H9 (cell line): ENCODE data around the gene LHFPL2. TPM values are rescaled to one million over a fixed set of nuclear protein-coding genes. Genes with fewer than 3 reads are reported as not detected.

Experiments
- DNase-seq: peaks from one replicate; pipeline ENCODE4 v3.0.0-alpha.2; 2017
- H2AFZ ChIP-seq: one replicate; pipeline ENCODE4 v1.6.1; 2013; ENCODE audit warnings: mild to moderate bottlenecking, low read length, control low read depth, moderate library complexity
- H2AK5ac ChIP-seq: 2 replicates; pipeline ENCODE4 v1.6.1; 2013; ENCODE audit warnings: low read length, control low read depth, mixed read lengths; ENCODE audit not compliant: insufficient read length
- H2BK120ac ChIP-seq: one replicate; pipeline ENCODE4 v1.6.1; 2013; ENCODE audit warnings: low read depth, mild to moderate bottlenecking, low read length, control low read depth, inconsistent platforms; ENCODE audit not compliant: poor library complexity, severe bottlenecking
- H2BK12ac ChIP-seq: 2 replicates; pipeline ENCODE4 v1.6.1; 2013; ENCODE audit warnings: low read length, control low read depth, mixed read lengths, low read depth; ENCODE audit not compliant: insufficient read length
- H2BK15ac ChIP-seq: 2 replicates; pipeline ENCODE4 v1.6.1; 2013; ENCODE audit warnings: low read depth, low read length, control low read depth
- H2BK20ac ChIP-seq: one replicate; pipeline ENCODE4 v1.6.1; 2013; ENCODE audit warnings: low read depth, mild to moderate bottlenecking, low read length, control low read depth, inconsistent platforms; ENCODE audit not compliant: poor library complexity, severe bottlenecking
- H2BK5ac ChIP-seq: 2 replicates; pipeline ENCODE4 v1.6.1; 2013; ENCODE audit warnings: low read length, control low read depth, mixed read lengths; ENCODE audit not compliant: insufficient read length
- H3K14ac ChIP-seq: 2 replicates; pipeline ENCODE4 v1.6.1; 2013; ENCODE audit warnings: low read length, control low read depth; ENCODE audit not compliant: insufficient read depth
- H3K18ac ChIP-seq: 2 replicates; pipeline ENCODE4 v1.6.1; 2013; ENCODE audit warnings: low read depth, mild to moderate bottlenecking, mixed read lengths, low read length, control low read depth; ENCODE audit not compliant: insufficient read length
- H3K23ac ChIP-seq: 2 replicates; pipeline ENCODE4 v1.6.1; 2013; ENCODE audit warnings: low read length, control low read depth, mixed read lengths, low read depth; ENCODE audit not compliant: insufficient read length
- H3K23me2 ChIP-seq: 2 replicates; pipeline ENCODE4 v1.6.1; 2013; ENCODE audit warnings: low read depth, mild to moderate bottlenecking, mixed read lengths, low read length, control low read depth; ENCODE audit not compliant: insufficient read length, poor library complexity, severe bottlenecking
- H3K27ac ChIP-seq: 2 replicates; pipeline ENCODE4 v1.5.1; 2013; ENCODE audit warnings: low read length, control low read depth, mixed read lengths, low read depth; ENCODE audit not compliant: insufficient read length
- H3K27me3 ChIP-seq: 2 replicates; pipeline ENCODE4 v1.6.1; 2013; ENCODE audit warnings: low read length, control low read depth, inconsistent platforms; ENCODE audit not compliant: insufficient read depth
- H3K4ac ChIP-seq: 2 replicates; pipeline ENCODE4 v1.6.1; 2013; ENCODE audit warnings: low read depth, mild to moderate bottlenecking, control low read depth, inconsistent platforms, low read length, moderate library complexity
- H3K4me1 ChIP-seq: 2 replicates; pipeline ENCODE4 v1.6.1; 2013; ENCODE audit warnings: low read length, control low read depth, inconsistent platforms; ENCODE audit not compliant: insufficient read depth
- H3K4me2 ChIP-seq: 2 replicates; pipeline ENCODE4 v1.6.1; 2013; ENCODE audit warnings: low read length, control low read depth, mixed read lengths; ENCODE audit not compliant: insufficient read length, insufficient read depth
- H3K56ac ChIP-seq: 2 replicates; pipeline ENCODE4 v1.6.1; 2013; ENCODE audit warnings: low read depth, mild to moderate bottlenecking, mixed read lengths, low read length, control low read depth; ENCODE audit not compliant: insufficient read length
- H3K79me1 ChIP-seq: 2 replicates; pipeline ENCODE4 v1.6.1; 2013; ENCODE audit warnings: low read depth, mild to moderate bottlenecking, moderate library complexity, low read length, control low read depth, inconsistent platforms; ENCODE audit not compliant: insufficient read depth, poor library complexity, severe bottlenecking
- H3K79me2 ChIP-seq: 2 replicates; pipeline ENCODE4 v1.6.1; 2013; ENCODE audit warnings: low read length, control low read depth, inconsistent platforms; ENCODE audit not compliant: insufficient read depth
- H3K9ac ChIP-seq: 2 replicates; pipeline ENCODE4 v1.6.1; 2013; ENCODE audit warnings: low read length, control low read depth, mixed read lengths; ENCODE audit not compliant: insufficient read length; ENCODE audit errors: extremely low read depth
- H3K9me3 ChIP-seq: one replicate; pipeline ENCODE4 v1.6.1; 2013; ENCODE audit warnings: low read depth, low read length, inconsistent platforms; ENCODE audit not compliant: control insufficient read depth
- H3T11ph ChIP-seq: one replicate; pipeline ENCODE4 v1.6.1; 2013; ENCODE audit warnings: mild to moderate bottlenecking, low read length, control low read depth, inconsistent platforms
- H4K20me1 ChIP-seq: one replicate; pipeline ENCODE4 v1.6.1; 2013; ENCODE audit not compliant: control insufficient read depth, insufficient read length, insufficient read depth
- H4K5ac ChIP-seq: 2 replicates; pipeline ENCODE4 v1.6.1; 2013; ENCODE audit warnings: low read depth, mild to moderate bottlenecking, mixed read lengths, low read length, control low read depth; ENCODE audit not compliant: insufficient read length
- H4K8ac ChIP-seq: replicated peaks from 2 replicates; pipeline ENCODE4 v1.6.1; 2013; ENCODE audit warnings: low read length, control low read depth, mixed read lengths, low read depth; ENCODE audit not compliant: insufficient read length
- H4K91ac ChIP-seq: 2 replicates; pipeline ENCODE4 v1.6.1; 2013; ENCODE audit warnings: low read depth, mild to moderate bottlenecking, moderate library complexity, mixed read lengths, low read length, control low read depth; ENCODE audit not compliant: insufficient read length
- H3K27ac Mint-ChIP-seq, 3 experiments: 2 replicates in 2 of 3; 3 replicates in 1 of 3; pipeline ENCODE4 v1.8.0; 2020 to 2021; ENCODE audit warnings: mixed read lengths in 3 of 3, mild to moderate bottlenecking in 1 of 3, moderate library complexity in 1 of 3
- H3K27me3 Mint-ChIP-seq: 2 replicates; pipeline ENCODE4 v1.8.0; 2021; ENCODE audit warnings: low read depth, mild to moderate bottlenecking, moderate library complexity, mixed read lengths
- H3K36me3 Mint-ChIP-seq, 3 experiments: 2 replicates in 2 of 3; 3 replicates in 1 of 3; pipeline ENCODE4 v1.8.0; 2020 to 2021; ENCODE audit warnings: low read depth in 3 of 3, mixed read lengths in 3 of 3; ENCODE audit not compliant: insufficient read depth in 1 of 3
- H3K4me1 Mint-ChIP-seq, 2 experiments: 2 replicates each; pipeline ENCODE4 v1.8.0; 2020; ENCODE audit warnings: mixed read lengths in 2 of 2
- H3K4me3 Mint-ChIP-seq, 2 experiments: 2 replicates in 1 of 2; 3 replicates in 1 of 2; pipeline ENCODE4 v1.8.0; 2020 to 2021; ENCODE audit warnings: mild to moderate bottlenecking in 2 of 2, mixed read lengths in 2 of 2, moderate library complexity in 1 of 2
- H3K9me3 Mint-ChIP-seq, 2 experiments: 2 replicates in 1 of 2; 3 replicates in 1 of 2; pipeline ENCODE4 v1.8.0; 2020; ENCODE audit warnings: mild to moderate bottlenecking in 2 of 2, mixed read lengths in 2 of 2, moderate library complexity in 1 of 2
- total RNA-seq: library from RNA; stranded (reverse); gene quantifications from 2 replicates; pipeline ENCODE4 v1.2.1, GENCODE V29; 2021
- TF ChIP-seq, protein P1 (sequence below): fragments of 200-600 bp; sonication (generic); conservative IDR thresholded peaks from 3 replicates; pipeline ENCODE4 v1.8.0; 2021; ENCODE audit warnings: antibody characterized with exemption, mild to moderate bottlenecking

Gene LHFPL2
- total RNA-seq, 1 experiment from 2014 or later: 26.3 TPM

DNA sequence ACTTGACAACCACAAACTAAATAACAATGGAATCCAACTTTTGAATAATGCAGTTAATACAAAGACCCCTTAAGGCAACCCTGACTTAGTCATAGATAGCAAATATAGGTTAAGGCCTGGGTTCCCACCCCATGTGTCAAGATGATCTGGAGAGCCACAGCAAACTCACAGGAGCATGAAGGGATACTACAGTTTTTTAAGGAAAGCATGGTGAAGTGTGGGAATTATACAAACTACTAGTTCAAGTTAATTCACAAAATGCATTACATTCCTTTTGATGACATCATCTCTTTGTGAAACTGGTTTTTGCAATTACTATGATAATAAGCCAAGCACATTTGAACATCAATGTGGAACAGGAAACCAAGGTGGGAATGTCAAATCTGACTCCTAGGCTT, 50.6 kb downstream of the LHFPL2 start:
- no peak overlapping the region for H2BK20ac ChIP-seq
- peaks cover 9% of the 10 kb centered on the region for H3K79me1 ChIP-seq
- no peak overlapping the region for H3K23ac ChIP-seq
- peaks cover 17% of the 10 kb centered on the region; the same call in 1 of the 2 replicates for H3K4me1 ChIP-seq
- no peak overlapping the region for H3K18ac ChIP-seq
- H4K8ac ChIP-seq: no peak overlapping the region
- H3K79me2 ChIP-seq: peaks cover 8% of the 10 kb centered on the region; the same call in 1 of the 2 replicates
- H2AFZ ChIP-seq: no peak overlapping the region
- H2BK120ac ChIP-seq: no peak overlapping the region
- H2BK5ac ChIP-seq: no peak overlapping the region
- no peak overlapping the region for H2BK15ac ChIP-seq
- no peak overlapping the region for H3K4me3 Mint-ChIP-seq
- H3K4me2 ChIP-seq: no peak overlapping the region
- no peaks in the 10 kb centered on the region for H4K20me1 ChIP-seq
- H3K9me3 ChIP-seq: no peaks in the 10 kb centered on the region
- TF ChIP-seq, protein P1, sequence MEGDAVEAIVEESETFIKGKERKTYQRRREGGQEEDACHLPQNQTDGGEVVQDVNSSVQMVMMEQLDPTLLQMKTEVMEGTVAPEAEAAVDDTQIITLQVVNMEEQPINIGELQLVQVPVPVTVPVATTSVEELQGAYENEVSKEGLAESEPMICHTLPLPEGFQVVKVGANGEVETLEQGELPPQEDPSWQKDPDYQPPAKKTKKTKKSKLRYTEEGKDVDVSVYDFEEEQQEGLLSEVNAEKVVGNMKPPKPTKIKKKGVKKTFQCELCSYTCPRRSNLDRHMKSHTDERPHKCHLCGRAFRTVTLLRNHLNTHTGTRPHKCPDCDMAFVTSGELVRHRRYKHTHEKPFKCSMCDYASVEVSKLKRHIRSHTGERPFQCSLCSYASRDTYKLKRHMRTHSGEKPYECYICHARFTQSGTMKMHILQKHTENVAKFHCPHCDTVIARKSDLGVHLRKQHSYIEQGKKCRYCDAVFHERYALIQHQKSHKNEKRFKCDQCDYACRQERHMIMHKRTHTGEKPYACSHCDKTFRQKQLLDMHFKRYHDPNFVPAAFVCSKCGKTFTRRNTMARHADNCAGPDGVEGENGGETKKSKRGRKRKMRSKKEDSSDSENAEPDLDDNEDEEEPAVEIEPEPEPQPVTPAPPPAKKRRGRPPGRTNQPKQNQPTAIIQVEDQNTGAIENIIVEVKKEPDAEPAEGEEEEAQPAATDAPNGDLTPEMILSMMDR: no peak
- no peak overlapping the region for H4K91ac ChIP-seq
- no peaks in the 10 kb centered on the region for H3K23me2 ChIP-seq
- peaks cover 36 to 42% of the 10 kb centered on the region in 2 experiments for H3K4me1 Mint-ChIP-seq
- H3K14ac ChIP-seq: no peak overlapping the region
- no peak overlapping the region for H3K56ac ChIP-seq
- H3K27ac ChIP-seq: no peak overlapping the region
- H3K27me3 Mint-ChIP-seq: no peaks in the 10 kb centered on the region
- no peak for DNase-seq
- no peak overlapping the region for H3K9ac ChIP-seq
- H4K5ac ChIP-seq: no peak overlapping the region
- peak overlapping the region in 1 of 3 experiments; percentile 60; a peak in 1 of 7 replicates for H3K27ac Mint-ChIP-seq
- peak overlapping the region; percentile 36 for H3T11ph ChIP-seq
- H2AK5ac ChIP-seq: no peak overlapping the region
- H3K4ac ChIP-seq: no peak overlapping the region
- no peaks in the 10 kb centered on the region for H3K27me3 ChIP-seq
- H3K36me3 Mint-ChIP-seq: peaks cover 0 to 2% (median 2%) of the 10 kb centered on the region in 3 experiments; a peak in 4 of 7 replicates
- H2BK12ac ChIP-seq: no peak overlapping the region
- H3K9me3 Mint-ChIP-seq: no peaks in the 10 kb centered on the region
